ENCODE data around the gene CIZ1. TPM values are rescaled to one million over a fixed set of nuclear protein-coding genes. Genes with fewer than 3 reads are reported as not detected.

Gene CIZ1
- 25.8 and 30.6 TPM in 2 replicates for total RNA-seq (2016; rRNA removed; fragmentation: Illumina TruSeq; extraction: Trizol)
- total RNA-seq (2016; cell fraction: cytosol; rRNA removed; fragmentation: Illumina TruSeq; extraction: Trizol; ENCODE audit: low read depth), result 36.1 and 38.7 TPM in 2 replicates
- total RNA-seq (2016; cell fraction: insoluble cytoplasmic fraction; rRNA removed; fragmentation: Illumina TruSeq; extraction: Trizol), result 18.6 and 29.5 TPM in 2 replicates
- total RNA-seq (2016; cell fraction: membrane; rRNA removed; fragmentation: Illumina TruSeq; extraction: Trizol), result 57.5 and 63.8 TPM in 2 replicates
- total RNA-seq (2016; cell fraction: nucleus; rRNA removed; fragmentation: Illumina TruSeq; extraction: Trizol), result 29.5 and 33.7 TPM in 2 replicates
- 50.3 and 54.7 TPM in 2 replicates for polyA plus RNA-seq (2011; rRNA removed)
- polyA plus RNA-seq (2011; cell fraction: cytosol; rRNA removed), result 20.5 and 28.3 TPM in 2 replicates
- polyA plus RNA-seq (2011; cell fraction: nucleus; rRNA removed), result 114 and 121 TPM in 2 replicates
- 52.9 and 73.1 TPM in 2 replicates for polyA plus RNA-seq (2012)
- 70.7 and 77.7 TPM in 2 replicates for polyA plus RNA-seq (2016; cell fraction: cytosol; fragmentation: Illumina TruSeq; extraction: Trizol; ENCODE audit: low read depth)
- 39.9 and 54.4 TPM in 2 replicates for polyA plus RNA-seq (2016; cell fraction: insoluble cytoplasmic fraction; fragmentation: Illumina TruSeq; extraction: Trizol; ENCODE audit: low read depth)
- polyA plus RNA-seq (2016; cell fraction: membrane; fragmentation: Illumina TruSeq; extraction: Trizol; ENCODE audit: low read depth), result 97.4 and 105 TPM in 2 replicates
- 115 and 119 TPM in 2 replicates for polyA plus RNA-seq (2016; cell fraction: nucleus; fragmentation: Illumina TruSeq; extraction: Trizol; ENCODE audit: insufficient read depth, low read depth)
- 51.1 and 193 TPM in 2 replicates for polyA minus RNA-seq (2011; rRNA and poly(A)+ RNA removed; ENCODE audit: low replicate concordance)
- polyA minus RNA-seq (2011; cell fraction: cytosol; rRNA and poly(A)+ RNA removed), result 20.0 and 26.1 TPM in 2 replicates
- 18.0 and 23.8 TPM in 2 replicates for polyA minus RNA-seq (2011; cell fraction: nucleus; rRNA and poly(A)+ RNA removed)
- percentile 52 among the genes with signal in this experiment for Bru-seq, nascent RNA
- BruChase-seq, experiment 1, labeled RNA remaining after a 6-hour chase, result percentile 68 among the genes with signal in this experiment
- percentile 61 among the genes with signal in this experiment for BruChase-seq, experiment 2, labeled RNA remaining after a 2-hour chase
- long read RNA-seq, experiment 1, partial matches to known transcripts, result 5 of 12 reads
- long read RNA-seq, experiment 1, other reads (novel, unspliced or antisense), result 7 of 12 reads
- long read RNA-seq, experiment 2, transcript CIZ1-204 (17 exons, 2,984 nt), result major isoform, 14 of 148 reads
- long read RNA-seq, experiment 2, transcript CIZ1-206 (17 exons, 2,731 nt), result minor isoform, 8 of 148 reads
- long read RNA-seq, experiment 2, partial matches to known transcripts, result 65 of 148 reads
- long read RNA-seq, experiment 2, other reads (novel, unspliced or antisense), result 54 of 148 reads

- H3K27ac ChIP-seq (ENCODE audit: extremely low read length, insufficient read depth, low read length), result peak within 1 kb of the TSS; percentile 58
- BruUV-seq (replicated peaks), result no TSS peak
- no peak for FAIRE-seq
- TF ChIP-seq ZKSCAN1 (IDR thresholded peaks at IDR 0.05; ENCODE audit: low read length) (no peak), FOXM1 (CRISPR knock-in tag; IDR thresholded peaks at IDR 0.05) (no peak), ZNF432 (CRISPR knock-in tag; IDR thresholded peaks at IDR 0.05; ENCODE audit: borderline replicate concordance) (no peak), ZZZ3 (CRISPR knock-in tag; IDR thresholded peaks at IDR 0.05; ENCODE audit: borderline replicate concordance) (no peak; the same call in 1 of the 2 replicates), TEF (CRISPR knock-in tag; IDR thresholded peaks at IDR 0.05) (0 out of 2 replicates have a peak, but pooled peaks have one; percentile 33), REPIN1 (CRISPR knock-in tag; IDR thresholded peaks at IDR 0.05; ENCODE audit: borderline replicate concordance, low read depth) (peak; percentile 79), ZNF782 (CRISPR knock-in tag; IDR thresholded peaks at IDR 0.05; ENCODE audit: borderline replicate concordance) (peak; percentile 23; the same call in 1 of the 2 replicates), NFE2L2 (IDR thresholded peaks at IDR 0.05; ENCODE audit: low read length) (no peak), THAP8 (CRISPR knock-in tag; IDR thresholded peaks at IDR 0.05; ENCODE audit: borderline replicate concordance) (no peak), GTF3A (CRISPR knock-in tag; conservative IDR thresholded peaks at IDR 0.05) (no peak), MYNN (CRISPR knock-in tag; IDR thresholded peaks at IDR 0.05; ENCODE audit: low read depth) (no peak; the same call in 1 of the 2 replicates), CERS6 (CRISPR knock-in tag; IDR thresholded peaks at IDR 0.05) (no peak), ZBTB38 (CRISPR knock-in tag; IDR thresholded peaks at IDR 0.05) (peak; percentile 62; the same call in 1 of the 2 replicates), ZNF20 (CRISPR knock-in tag; IDR thresholded peaks at IDR 0.05) (no peak)
- TF ChIP-seq, protein P1, sequence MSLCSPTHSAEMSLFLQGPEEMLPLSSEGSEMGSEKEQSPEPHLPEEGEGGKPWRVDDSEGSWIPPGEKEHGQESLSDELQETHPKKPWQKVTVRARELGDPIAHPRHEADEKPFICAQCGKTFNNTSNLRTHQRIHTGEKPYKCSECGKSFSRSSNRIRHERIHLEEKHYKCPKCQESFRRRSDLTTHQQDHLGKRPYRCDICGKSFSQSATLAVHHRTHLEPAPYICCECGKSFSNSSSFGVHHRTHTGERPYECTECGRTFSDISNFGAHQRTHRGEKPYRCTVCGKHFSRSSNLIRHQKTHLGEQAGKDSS (CRISPR knock-in tag; IDR thresholded peaks at IDR 0.05; ENCODE audit: borderline replicate concordance, low read depth), result no peak
These were observed at the start of gene CIZ1 for GRCh38 chr9:128191406-128192046. Gene CIZ1, minus strand, starts transcription at chr9:128191572. Its CDS starts 715 bp downstream, at chr9:128190857.

More at GRCh38 chr9:128191406-128192046, at the start of gene CIZ1:
- DNase-seq (ENCODE audit: low spot score), result peak; percentile 43
- CTCF ChIA-PET (ENCODE audit: low intra/inter-chr PET ratio, low total read pairs), result interaction anchor here (1.2 kb wide), 1 partner anchor 67 kb away, joined by 3 read pairs; no protein-coding TSS in a partner anchor
- Histone ChIP-seq H3K9me3 (ENCODE audit: low read length) (no peaks in the 10 kb centered on the region), H4K20me1 (ENCODE audit: insufficient read depth, low read length) (no peaks in the 10 kb centered on the region), H3K36me3 (replicated peaks in 1 of 2; ENCODE audit: control insufficient read depth in 1 of 2, insufficient read depth in 2 of 2, low read length in 2 of 2) (peaks cover 6 to 19% of the 10 kb centered on the region in 2 experiments; a peak in 4 of 5 replicates), H3K4me3 (replicated peaks in 1 of 3; ENCODE audit: insufficient read depth in 1 of 3, low read depth in 2 of 3, low read length in 3 of 3) (peak within 1 kb of the TSS; percentile 75 to 95 (median 82)), H3K79me2 (ENCODE audit: insufficient read depth, low read length) (peaks cover 9% of the 10 kb centered on the region), H2AFZ (ENCODE audit: low read length) (no peak within 1 kb of the TSS), H3K4me1 (ENCODE audit: insufficient read depth, low read length) (peaks cover 11% of the 10 kb centered on the region), H3K9ac (ENCODE audit: insufficient read depth, low read depth, low read length) (peak within 1 kb of the TSS; percentile 81), H3K4me2 (ENCODE audit: low read depth, low read length) (peak within 1 kb of the TSS; percentile 71), H3K27me3 (ENCODE audit: control insufficient read depth in 1 of 2, insufficient read depth in 2 of 2, low read length in 2 of 2) (no peaks in the 10 kb centered on the region)
- peak; percentile 96 for ATAC-seq
- POLR2A ChIA-PET, result interaction anchor here (0.7 to 1.3 kb wide), 3 partner anchors 16 to 39 kb away, joined by 3 to 5 read pairs (median 4); partner anchors contain the start of gene BBLN
- in situ Hi-C loops (cut with HindIII; ENCODE audit: extremely low pct_ligation_motif_present, low pct_unique_long_range_greater_than_20kb), result no loop called here
- intact Hi-C loops (cut with micrococcal nuclease; ENCODE audit: unreplicated experiment), result no loop called here
- 2% methylated on average over 33 of the region's 71 CpGs for WGBS (ENCODE audit: low lambda C conversion rate)

Measured in HepG2 (cell line).